Measurements from ENCODE around the gene FLRT2. TPM values are rescaled to one million over a fixed set of nuclear protein-coding genes. Genes with fewer than 3 reads are reported as not detected.

The FLRT2 gene
- total RNA-seq, 1 experiment from 2014 or later, result 2.1 TPM

DNA sequence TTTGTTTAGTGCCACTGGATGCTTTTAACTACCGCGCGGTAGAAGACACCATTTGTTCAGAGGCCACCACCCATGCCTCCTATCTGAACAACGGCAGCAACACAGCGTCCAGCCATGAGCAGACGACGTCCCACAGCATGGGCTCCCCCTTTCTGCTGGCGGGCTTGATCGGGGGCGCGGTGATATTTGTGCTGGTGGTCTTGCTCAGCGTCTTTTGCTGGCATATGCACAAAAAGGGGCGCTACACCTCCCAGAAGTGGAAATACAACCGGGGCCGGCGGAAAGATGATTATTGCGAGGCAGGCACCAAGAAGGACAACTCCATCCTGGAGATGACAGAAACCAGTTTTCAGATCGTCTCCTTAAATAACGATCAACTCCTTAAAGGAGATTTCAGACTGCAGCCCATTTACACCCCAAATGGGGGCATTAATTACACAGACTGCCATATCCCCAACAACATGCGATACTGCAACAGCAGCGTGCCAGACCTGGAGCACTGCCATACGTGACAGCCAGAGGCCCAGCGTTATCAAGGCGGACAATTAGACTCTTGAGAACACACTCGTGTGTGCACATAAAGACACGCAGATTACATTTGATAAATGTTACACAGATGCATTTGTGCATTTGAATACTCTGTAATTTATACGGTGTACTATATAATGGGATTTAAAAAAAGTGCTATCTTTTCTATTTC, 93.2 kb downstream of the FLRT2 start:
- no peaks in the 10 kb centered on the region for H3K9me3 ChIP-seq (ENCODE audit: insufficient read depth, low read depth)
- no peak overlapping the region for H2AFZ ChIP-seq
- no peaks in the 10 kb centered on the region for H3K27me3 ChIP-seq (ENCODE audit: insufficient read depth, low read depth)
- CTCF ChIA-PET, result no interaction called here
- POLR2A ChIA-PET (ENCODE audit: unreplicated experiment), result no interaction called here
- DNase-seq, result no peak
- no TSS peak for BruUV-seq (replicated peaks)
- no peak overlapping the region for H3K27ac ChIP-seq
- intact Hi-C loops (cut with micrococcal nuclease; ENCODE audit: unreplicated experiment), result no loop called here
- no peaks in the 10 kb centered on the region for H3K36me3 ChIP-seq (ENCODE audit: low read depth)
- TF ChIP-seq EZH2 (IDR thresholded peaks at IDR 0.05; ENCODE audit: low read depth), result no peak
- TF ChIP-seq, protein P1, sequence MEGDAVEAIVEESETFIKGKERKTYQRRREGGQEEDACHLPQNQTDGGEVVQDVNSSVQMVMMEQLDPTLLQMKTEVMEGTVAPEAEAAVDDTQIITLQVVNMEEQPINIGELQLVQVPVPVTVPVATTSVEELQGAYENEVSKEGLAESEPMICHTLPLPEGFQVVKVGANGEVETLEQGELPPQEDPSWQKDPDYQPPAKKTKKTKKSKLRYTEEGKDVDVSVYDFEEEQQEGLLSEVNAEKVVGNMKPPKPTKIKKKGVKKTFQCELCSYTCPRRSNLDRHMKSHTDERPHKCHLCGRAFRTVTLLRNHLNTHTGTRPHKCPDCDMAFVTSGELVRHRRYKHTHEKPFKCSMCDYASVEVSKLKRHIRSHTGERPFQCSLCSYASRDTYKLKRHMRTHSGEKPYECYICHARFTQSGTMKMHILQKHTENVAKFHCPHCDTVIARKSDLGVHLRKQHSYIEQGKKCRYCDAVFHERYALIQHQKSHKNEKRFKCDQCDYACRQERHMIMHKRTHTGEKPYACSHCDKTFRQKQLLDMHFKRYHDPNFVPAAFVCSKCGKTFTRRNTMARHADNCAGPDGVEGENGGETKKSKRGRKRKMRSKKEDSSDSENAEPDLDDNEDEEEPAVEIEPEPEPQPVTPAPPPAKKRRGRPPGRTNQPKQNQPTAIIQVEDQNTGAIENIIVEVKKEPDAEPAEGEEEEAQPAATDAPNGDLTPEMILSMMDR (conservative IDR thresholded peaks at IDR 0.05), result no peak
- H3K9me2 ChIP-seq (ENCODE audit: insufficient read depth), result no peaks in the 10 kb centered on the region
- H3K4me3 ChIP-seq, result no peak overlapping the region
- no peak overlapping the region for H3K4me2 ChIP-seq
- no peaks in the 10 kb centered on the region for H3K4me1 ChIP-seq (replicated peaks; ENCODE audit: insufficient read depth)
- no peaks in the 10 kb centered on the region for H3K79me2 ChIP-seq (ENCODE audit: low read depth)
- no peaks in the 10 kb centered on the region for H3F3A ChIP-seq (ENCODE audit: insufficient read depth, low read depth)
- H4K20me1 ChIP-seq (ENCODE audit: insufficient read depth), result no peaks in the 10 kb centered on the region

- Histone ChIP-seq H3K4me3 (no peak overlapping the region), H3K9me2 (ENCODE audit: insufficient read depth) (no peaks in the 10 kb centered on the region), H3K27me3 (ENCODE audit: insufficient read depth, low read depth) (no peaks in the 10 kb centered on the region), H3K79me2 (ENCODE audit: low read depth) (no peaks in the 10 kb centered on the region), H4K20me1 (ENCODE audit: insufficient read depth) (no peaks in the 10 kb centered on the region), H3K27ac (no peak overlapping the region), H2AFZ (no peak overlapping the region), H3K9me3 (ENCODE audit: insufficient read depth, low read depth) (no peaks in the 10 kb centered on the region), H3F3A (ENCODE audit: insufficient read depth, low read depth) (no peaks in the 10 kb centered on the region), H3K36me3 (ENCODE audit: low read depth) (no peaks in the 10 kb centered on the region), H3K4me2 (no peak overlapping the region), H3K4me1 (replicated peaks; ENCODE audit: insufficient read depth) (no peaks in the 10 kb centered on the region)
- intact Hi-C loops (cut with micrococcal nuclease; ENCODE audit: unreplicated experiment), result no loop called here
- POLR2A ChIA-PET (ENCODE audit: unreplicated experiment), result no interaction called here
- TF ChIP-seq EZH2 (IDR thresholded peaks at IDR 0.05; ENCODE audit: low read depth), result no peak
- TF ChIP-seq, protein P1 (conservative IDR thresholded peaks at IDR 0.05), result no peak
- no TSS peak for BruUV-seq (replicated peaks)
- CTCF ChIA-PET, result no interaction called here
- no peak for DNase-seq
Observed at GRCh38 chr14:85625925-85626585, 96.1 kb downstream of the FLRT2 start.

DNA sequence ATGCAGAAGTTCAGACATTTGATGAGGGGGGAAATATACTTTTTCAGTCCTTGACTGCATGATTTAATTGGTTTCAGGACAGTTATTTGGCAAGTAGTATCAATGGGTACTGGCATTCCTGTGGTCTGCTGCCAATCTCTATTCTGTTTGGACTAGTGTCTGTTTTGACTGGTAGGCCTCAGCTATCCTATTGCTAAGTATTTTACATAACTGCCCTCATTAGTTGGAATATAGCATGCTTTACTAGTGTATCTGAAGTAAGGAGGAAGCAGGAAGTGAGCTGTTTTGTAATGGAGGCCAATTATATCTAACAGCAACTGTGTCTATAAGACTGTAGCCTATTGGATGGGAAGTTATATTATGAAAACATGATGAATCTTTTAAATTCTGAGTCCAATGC, 104.3 kb downstream of the FLRT2 start:
- no peak overlapping the region for H3K4me3 ChIP-seq
- H3F3A ChIP-seq (ENCODE audit: insufficient read depth, low read depth), result no peaks in the 10 kb centered on the region
- CTCF ChIA-PET, result no interaction called here
- TF ChIP-seq, protein P1 (conservative IDR thresholded peaks at IDR 0.05), result no peak
- no peak for TF ChIP-seq EZH2 (IDR thresholded peaks at IDR 0.05; ENCODE audit: low read depth)
- intact Hi-C loops (cut with micrococcal nuclease; ENCODE audit: unreplicated experiment), result no loop called here
- no peaks in the 10 kb centered on the region for H3K36me3 ChIP-seq (ENCODE audit: low read depth)
- POLR2A ChIA-PET (ENCODE audit: unreplicated experiment), result no interaction called here
- no peaks in the 10 kb centered on the region for H4K20me1 ChIP-seq (ENCODE audit: insufficient read depth)
- no peak overlapping the region for H3K4me2 ChIP-seq
- H3K9me3 ChIP-seq (ENCODE audit: insufficient read depth, low read depth), result no peaks in the 10 kb centered on the region
- no peaks in the 10 kb centered on the region for H3K27me3 ChIP-seq (ENCODE audit: insufficient read depth, low read depth)
- H3K27ac ChIP-seq, result no peak overlapping the region
- BruUV-seq (replicated peaks), result no TSS peak
- H3K4me1 ChIP-seq (replicated peaks; ENCODE audit: insufficient read depth), result no peaks in the 10 kb centered on the region
- DNase-seq, result no peak
- no peaks in the 10 kb centered on the region for H3K79me2 ChIP-seq (ENCODE audit: low read depth)
- H2AFZ ChIP-seq, result no peak overlapping the region
- H3K9me2 ChIP-seq (ENCODE audit: insufficient read depth), result no peaks in the 10 kb centered on the region
